Transverse colon (tissue), 4 donors: Measurements from ENCODE around the gene ANGPTL5. TPM values are rescaled to one million over a fixed set of nuclear protein-coding genes. Genes with fewer than 3 reads are reported as not detected.
"Not testable (repeated sequence)": the region's sequence is repeated elsewhere in the genome, so short reads cannot be mapped to it uniquely, and the experiment has no call there.

ENCODE experiments used
- DNase-seq: peaks from one replicate; pipeline ENCODE4 v3.0.0-alpha.2; 2019
- H3K27ac ChIP-seq, 4 donors: fragments of 200-600 bp; sonication (generic); 2 replicates each; pipeline ENCODE4 v1.5.1; 2016 to 2018; ENCODE audit warnings: inconsistent platforms in 4 of 4
- H3K27me3 ChIP-seq: fragments of 200-600 bp; sonication (generic); 2 replicates; pipeline ENCODE4 v1.5.1; 2017; ENCODE audit warnings: inconsistent platforms
- H3K36me3 ChIP-seq, 4 donors: fragments of 200-600 bp; sonication (generic); 2 replicates each; pipeline ENCODE4 v1.5.1; 2017 to 2019; ENCODE audit warnings: inconsistent platforms in 4 of 4
- H3K4me1 ChIP-seq, 4 donors: fragments of 200-600 bp; sonication (generic); 2 replicates each; pipeline ENCODE4 v1.5.1; 2017 to 2020; ENCODE audit warnings: inconsistent platforms in 4 of 4
- H3K4me3 ChIP-seq, 4 donors: fragments of 200-600 bp; sonication (generic); 1 replicate in 1 of 4; 2 replicates in 3 of 4; pipeline versions ENCODE4 v1.5.1 to v1.6.1; 2017 to 2019; ENCODE audit warnings: inconsistent platforms in 4 of 4
- H3K9me3 ChIP-seq, 2 donors: fragments of 200-600 bp; sonication (generic); 2 replicates each; pipeline ENCODE4 v1.5.1; 2017 to 2019; ENCODE audit warnings: inconsistent platforms in 2 of 2
- EP300 ChIP-seq: sonication (generic); formaldehyde crosslinking; IDR thresholded peaks from one replicate; pipeline ENCODE4 v1.6.1; 2017; ENCODE audit warnings: antibody characterized with exemption, low read depth
- POLR2A ChIP-seq: fragments of 450-650 bp; IDR thresholded peaks from one replicate; pipeline ENCODE4 v1.6.1; 2016; ENCODE audit warnings: antibody characterized with exemption, mild to moderate bottlenecking, moderate library complexity
- POLR2AphosphoS5 ChIP-seq, 3 donors: sonication (generic); formaldehyde crosslinking; IDR thresholded peaks; one replicate each; pipeline ENCODE4 v1.6.1; 2016; ENCODE audit warnings: antibody characterized with exemption in 3 of 3
- WGBS, 2 donors: methylation state at CpG; one replicate each; pipeline ENCODE4 v1.1.5; 2018; ENCODE audit warnings: low coverage in 1 of 2; 5-methylcytosine and 5-hydroxymethylcytosine counted together
- in situ Hi-C, 4 donors: fragments of 200-750 bp; cut with MboI; loops; one replicate each; pipeline versions ENCODE4 v1.15.0 to v1.15.1; 2017; ENCODE audit warnings: low sequenced_read_pairs in 3 of 4, low pct_ligation_motif_present in 1 of 4, low pct_unique_long_range_greater_than_20kb in 1 of 4
- intact Hi-C: fragments of 100-400 bp; cut with DNase I; formaldehyde crosslinking; loops from one replicate; pipeline ENCODE4 v1.15.1; 2023; ENCODE audit warnings: low total_unique reads
- total RNA-seq, 4 donors: library from RNA; depleted of rRNA; stranded (reverse); fragments of >200 nt; gene quantifications; one replicate each; pipeline ENCODE4 v1.1.0, GENCODE V29; 2016
- TF ChIP-seq, protein P1 (sequence below), 5 experiments: fragments of 200-600 bp in 3 of 5; fragments of 450-650 bp in 2 of 5; sonication (generic) in 3 of 5; IDR thresholded peaks; 1 replicate in 2 of 5; 2 replicates in 3 of 5; pipeline ENCODE4 v1.5.1; 2016 to 2017; ENCODE audit warnings: antibody characterized with exemption in 5 of 5, inconsistent platforms in 3 of 5, mild to moderate bottlenecking in 2 of 5, moderate library complexity in 1 of 5

ANGPTL5 gene
- total RNA-seq, 4 donors from 2014 or later = 0.96 TPM; not detected in 3

DNA sequence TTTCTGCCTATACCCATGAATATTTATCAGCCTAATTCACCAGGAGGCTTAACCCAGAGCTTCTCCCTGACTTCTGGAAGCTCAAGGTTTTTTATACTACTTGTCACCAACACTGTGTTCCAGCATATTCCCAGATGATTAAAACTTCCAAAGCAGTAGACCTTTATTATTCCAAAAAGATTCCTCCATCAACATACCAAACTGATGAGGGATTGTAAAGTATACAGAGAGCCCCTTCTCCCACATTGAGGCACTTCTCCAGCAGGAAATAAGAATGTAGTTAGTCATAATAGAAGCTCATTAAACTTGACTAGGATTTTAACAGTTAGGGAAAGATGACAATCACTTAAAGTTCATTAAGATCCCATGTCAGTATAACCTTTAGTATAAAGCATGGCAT, 53.0 kb downstream of the ANGPTL5 start:
- Histone ChIP-seq H3K4me1 (no peaks in the 10 kb centered on the region), H3K27me3 (no peaks in the 10 kb centered on the region), H3K4me3 (no peak overlapping the region), H3K9me3 (no peaks in the 10 kb centered on the region), H3K27ac (peak overlapping the region in 1 of 4 donors; percentile 31), H3K36me3 (no peaks in the 10 kb centered on the region)
- intact Hi-C loops = loop anchor here (5.0 kb wide), 1 partner anchor 144 kb away; no protein-coding TSS in a partner anchor
- TF ChIP-seq POLR2AphosphoS5 (IDR thresholded peaks at IDR 0.05) (no peak), EP300 (no peak), POLR2A (no peak)
- TF ChIP-seq, protein P1, sequence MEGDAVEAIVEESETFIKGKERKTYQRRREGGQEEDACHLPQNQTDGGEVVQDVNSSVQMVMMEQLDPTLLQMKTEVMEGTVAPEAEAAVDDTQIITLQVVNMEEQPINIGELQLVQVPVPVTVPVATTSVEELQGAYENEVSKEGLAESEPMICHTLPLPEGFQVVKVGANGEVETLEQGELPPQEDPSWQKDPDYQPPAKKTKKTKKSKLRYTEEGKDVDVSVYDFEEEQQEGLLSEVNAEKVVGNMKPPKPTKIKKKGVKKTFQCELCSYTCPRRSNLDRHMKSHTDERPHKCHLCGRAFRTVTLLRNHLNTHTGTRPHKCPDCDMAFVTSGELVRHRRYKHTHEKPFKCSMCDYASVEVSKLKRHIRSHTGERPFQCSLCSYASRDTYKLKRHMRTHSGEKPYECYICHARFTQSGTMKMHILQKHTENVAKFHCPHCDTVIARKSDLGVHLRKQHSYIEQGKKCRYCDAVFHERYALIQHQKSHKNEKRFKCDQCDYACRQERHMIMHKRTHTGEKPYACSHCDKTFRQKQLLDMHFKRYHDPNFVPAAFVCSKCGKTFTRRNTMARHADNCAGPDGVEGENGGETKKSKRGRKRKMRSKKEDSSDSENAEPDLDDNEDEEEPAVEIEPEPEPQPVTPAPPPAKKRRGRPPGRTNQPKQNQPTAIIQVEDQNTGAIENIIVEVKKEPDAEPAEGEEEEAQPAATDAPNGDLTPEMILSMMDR (IDR thresholded peaks at IDR 0.05) = no peak
- in situ Hi-C loops = loop anchor here (5.0 to 25.0 kb wide), 3 partner anchors 139 to 149 kb away; no protein-coding TSS in a partner anchor
- no peak for DNase-seq

DNA sequence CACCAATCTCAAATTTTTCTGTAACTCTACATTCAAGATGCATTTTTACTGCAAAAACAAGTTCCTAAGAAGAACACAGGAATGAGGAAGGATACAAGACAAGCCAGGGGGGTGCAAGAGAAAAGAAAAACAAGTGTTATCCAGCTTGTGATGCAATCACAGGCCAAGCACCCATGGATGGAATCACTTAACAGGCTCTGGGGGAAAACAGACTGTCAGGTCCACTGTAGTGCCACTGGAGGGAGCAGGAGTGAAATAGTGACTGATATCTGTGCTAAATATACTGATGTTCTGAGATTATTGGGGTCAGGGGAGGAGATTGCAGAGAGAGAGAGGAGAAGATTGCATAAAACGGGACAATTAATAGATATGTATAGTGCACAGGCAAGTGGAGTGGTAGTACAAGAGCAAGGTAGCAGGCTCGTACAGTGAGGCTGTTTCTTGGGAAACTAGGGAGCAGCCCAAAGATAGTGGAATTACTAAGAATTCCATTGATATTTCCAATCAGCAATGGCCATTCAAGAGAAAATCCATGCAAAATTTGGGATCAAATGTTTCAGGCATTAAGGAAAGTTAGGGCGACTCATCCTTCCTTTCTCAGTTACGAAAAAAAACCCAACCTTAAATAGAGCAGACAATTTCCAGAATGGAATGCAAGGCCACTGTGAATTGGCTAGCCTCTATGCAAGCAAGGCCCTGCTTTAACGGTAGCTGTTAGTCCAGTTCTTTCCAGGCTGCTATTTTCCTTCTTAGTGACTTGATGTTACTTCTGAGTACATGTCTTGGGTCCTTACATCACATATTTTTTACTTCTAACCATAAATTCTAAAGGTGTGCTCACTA, 53.7 kb downstream of the ANGPTL5 start:
- in situ Hi-C loops (loop anchor here (5.0 to 25.0 kb wide), 3 partner anchors 140 to 150 kb away; no protein-coding TSS in a partner anchor), intact Hi-C loops (loop anchor here (5.0 kb wide), 1 partner anchor 145 kb away; no protein-coding TSS in a partner anchor)
- TF ChIP-seq, protein P1 (IDR thresholded peaks at IDR 0.05) = peak in 3 of 5 experiments; percentile 6 to 20 (median 20)
- TF ChIP-seq POLR2A = no peak
- no peak for TF ChIP-seq EP300
- no peak for TF ChIP-seq POLR2AphosphoS5 (IDR thresholded peaks at IDR 0.05)
- Histone ChIP-seq H3K27ac (peak overlapping the region in 1 of 4 donors; percentile 31), H3K4me3 (no peak overlapping the region), H3K27me3 (no peaks in the 10 kb centered on the region), H3K9me3 (no peaks in the 10 kb centered on the region), H3K4me1 (no peaks in the 10 kb centered on the region), H3K36me3 (no peaks in the 10 kb centered on the region)
- WGBS, 2 donors = 66 to 77% methylated on average over 5 of the region's 5 CpGs
- peak; percentile 7 for DNase-seq

GRCh38 chr11:101860696-101861427, 55.5 kb downstream of the ANGPTL5 start:
- peak; percentile 29 for DNase-seq
- Histone ChIP-seq H3K27me3 (no peaks in the 10 kb centered on the region), H3K9me3 (no peaks in the 10 kb centered on the region), H3K36me3 (no peaks in the 10 kb centered on the region), H3K4me1 (no peaks in the 10 kb centered on the region), H3K4me3 (no peak overlapping the region), H3K27ac (no peak overlapping the region)
- intact Hi-C loops = loop anchor here (5.0 kb wide), 1 partner anchor 146 kb away; no protein-coding TSS in a partner anchor
- 17 to 20% methylated on average over 8 to 9 of the region's 9 CpGs for WGBS, 2 donors
- TF ChIP-seq POLR2A (no peak), EP300 (no peak), POLR2AphosphoS5 (IDR thresholded peaks at IDR 0.05) (no peak)
- TF ChIP-seq, protein P1 (IDR thresholded peaks at IDR 0.05) = peak; percentile 70 to 85 (median 71)
- in situ Hi-C loops = loop anchor here (5.0 to 25.0 kb wide), 3 partner anchors 141 to 151 kb away; no protein-coding TSS in a partner anchor

DNA sequence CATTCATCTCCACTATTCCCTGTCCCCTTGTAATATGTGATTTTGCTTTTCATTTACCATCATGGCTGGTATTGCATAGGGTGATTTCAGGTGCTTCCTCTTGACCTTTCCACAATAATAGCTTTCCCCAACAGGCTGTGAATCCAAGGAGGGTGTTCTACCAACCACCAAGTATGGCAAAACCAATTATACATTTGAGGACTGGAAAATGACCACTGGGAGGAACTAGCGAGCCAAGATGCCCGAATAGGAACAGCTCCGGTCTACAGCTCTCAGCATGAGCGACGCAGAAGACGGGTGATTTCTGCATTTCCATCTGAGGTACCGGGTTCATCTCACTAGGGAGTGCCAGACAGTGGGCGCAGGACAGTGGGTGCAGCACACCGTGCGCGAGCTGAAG, 64.1 kb downstream of the ANGPTL5 start:
- H3K27ac ChIP-seq, intact Hi-C loops, H3K27me3 ChIP-seq, H3K36me3 ChIP-seq, DNase-seq, H3K4me3 ChIP-seq, H3K9me3 ChIP-seq, H3K4me1 ChIP-seq: not testable (repeated sequence)
- 81% methylated on average over 11 of the region's 11 CpGs; no CpG with 5 or more reads in 1 of the 2 donors for WGBS, 2 donors
- in situ Hi-C loops = loop anchor here in 1 of 4 donors (25.0 kb wide), 1 partner anchor 160 kb away; no protein-coding TSS in a partner anchor
